GM18870 (cell line): Measurements from ENCODE around the gene GRIA1.
"Not testable (repeated sequence)": the region's sequence is repeated elsewhere in the genome, so short reads cannot be mapped to it uniquely, and the experiment has no call there.

Experiments used
- ATAC-seq: cut with Tn5 transposase; IDR thresholded peaks from one replicate; pipeline ENCODE4 v1.9.1; 2021; ENCODE audit warnings: moderate library complexity; ENCODE audit not compliant: unreplicated experiment

GRIA1 gene

GRCh38 chr5:153711755-153712154, 221.3 kb downstream of the GRIA1 start:
- no peak for ATAC-seq

GRCh38 chr5:153712946-153713345, 222.5 kb downstream of the GRIA1 start:
- ATAC-seq, result no peak

- ATAC-seq, result no peak
Observed at GRCh38 chr5:153713943-153714342, 223.5 kb downstream of the GRIA1 start.

- ATAC-seq, result no peak
Observed at GRCh38 chr5:153714798-153715197, 224.3 kb downstream of the GRIA1 start.

- ATAC-seq, result no peak
Observed at GRCh38 chr5:153717287-153717686, 226.8 kb downstream of the GRIA1 start.

GRCh38 chr5:153718713-153719112, 228.2 kb downstream of the GRIA1 start:
- no peak for ATAC-seq

GRCh38 chr5:153719324-153719723, 228.9 kb downstream of the GRIA1 start:
- no peak for ATAC-seq

- ATAC-seq, result not testable (repeated sequence)
Observed at GRCh38 chr5:153723022-153723610, 232.6 kb downstream of the GRIA1 start.

GRCh38 chr5:153742060-153742459, 251.6 kb downstream of the GRIA1 start:
- no peak for ATAC-seq

- ATAC-seq, result no peak
Observed at GRCh38 chr5:153744751-153745150, 254.3 kb downstream of the GRIA1 start.

GRCh38 chr5:153745778-153746395, 255.4 kb downstream of the GRIA1 start:
- no peak for ATAC-seq

GRCh38 chr5:153746440-153746839, 256.0 kb downstream of the GRIA1 start:
- ATAC-seq, result no peak

GRCh38 chr5:153748823-153749222, 258.4 kb downstream of the GRIA1 start:
- no peak for ATAC-seq

GRCh38 chr5:153749960-153750359, 259.5 kb downstream of the GRIA1 start:
- no peak for ATAC-seq

- ATAC-seq, result no peak
Observed at GRCh38 chr5:153751251-153751650, 260.8 kb downstream of the GRIA1 start.

GRCh38 chr5:153752890-153753289, 262.4 kb downstream of the GRIA1 start:
- no peak for ATAC-seq

- no peak for ATAC-seq
Observed at GRCh38 chr5:153753645-153754432, 263.4 kb downstream of the GRIA1 start.

- ATAC-seq, result no peak
Observed at GRCh38 chr5:153755913-153756500, 265.5 kb downstream of the GRIA1 start.

- no peak for ATAC-seq
Observed at GRCh38 chr5:153756540-153756939, 266.1 kb downstream of the GRIA1 start.

GRCh38 chr5:153765987-153766386, 275.5 kb downstream of the GRIA1 start:
- no peak for ATAC-seq

- ATAC-seq, result no peak
Observed at GRCh38 chr5:153767221-153768188, 277.0 kb downstream of the GRIA1 start.
